HEK293 (cell line): ENCODE results near the gene EBF4.

Experiments
- CTCF ChIA-PET: fragments of 350-600 bp; formaldehyde crosslinking; extraction: SDS; loops from one replicate; lab custom pipeline; 2021; ENCODE audit warnings: antibody characterized with exemption; lab: Yijun Ruan, JAX
- POLR2A ChIA-PET: fragments of 300-600 bp; formaldehyde crosslinking; extraction: SDS; loops from one replicate; lab custom pipeline; 2020; ENCODE audit warnings: antibody characterized with exemption, inconsistent platforms; lab: Yijun Ruan, JAX
- H3K27ac ChIP-seq: fragments of 200-500 bp; sonication (Bioruptor generic); 2 replicates; pipeline ENCODE4 v1.5.1; 2014; ENCODE audit warnings: low read depth, low read length, control low read depth, inconsistent platforms; ENCODE audit errors: extremely low read depth
- H3K36me3 ChIP-seq, 2 experiments: fragments of 200-500 bp in 1 of 2; sonication (Bioruptor generic) in 1 of 2; 1 replicate in 1 of 2; 2 replicates in 1 of 2; pipeline ENCODE4 v1.5.1; 2014 to 2017; ENCODE audit warnings: inconsistent platforms in 2 of 2, low read length in 2 of 2; ENCODE audit not compliant: control insufficient read depth in 2 of 2, insufficient read depth in 1 of 2
- H3K4me1 ChIP-seq: fragments of 200-500 bp; sonication (Bioruptor generic); 2 replicates; pipeline ENCODE4 v1.5.1; 2014; ENCODE audit warnings: mild to moderate bottlenecking, low read length, inconsistent platforms; ENCODE audit not compliant: control insufficient read depth, insufficient read depth
- H3K4me3 ChIP-seq: 2 replicates; pipeline ENCODE4 v1.5.1; 2011; ENCODE audit warnings: low read depth, mild to moderate bottlenecking, control low read depth, low read length, moderate library complexity
- H3K9me3 ChIP-seq: fragments of 200-500 bp; sonication (Bioruptor generic); 2 replicates; pipeline ENCODE4 v1.5.1; 2014; ENCODE audit warnings: low read depth, low read length, inconsistent platforms; ENCODE audit not compliant: control insufficient read depth, insufficient read depth
- BCL11B ChIP-seq: fragments of 450-650 bp; formaldehyde crosslinking; IDR thresholded peaks from 2 replicates; pipeline ENCODE4 v1.5.1; 2016; ENCODE audit warnings: low read depth, missing biosample characterization, missing genetic modification characterization
- GLIS2 ChIP-seq: fragments of 450-650 bp; formaldehyde crosslinking; IDR thresholded peaks from 2 replicates; pipeline ENCODE4 v1.5.1; 2016; ENCODE audit warnings: missing biosample characterization, missing genetic modification characterization
- HOXD13 ChIP-seq: sonication (generic); formaldehyde crosslinking; IDR thresholded peaks from 2 replicates; pipeline ENCODE4 v1.8.0; 2022; ENCODE audit warnings: missing genetic modification reagents, borderline replicate concordance
- SCRT1 ChIP-seq: fragments of 450-650 bp; formaldehyde crosslinking; IDR thresholded peaks from 2 replicates; pipeline ENCODE4 v1.5.1; 2016; ENCODE audit warnings: missing biosample characterization, missing genetic modification characterization, borderline replicate concordance
- SCRT2 ChIP-seq: fragments of 450-650 bp; formaldehyde crosslinking; IDR thresholded peaks from 2 replicates; pipeline ENCODE4 v1.5.1; 2016; ENCODE audit warnings: missing biosample characterization, missing genetic modification characterization
- ZBTB7A ChIP-seq: fragments of 450-650 bp; formaldehyde crosslinking; IDR thresholded peaks from 2 replicates; pipeline ENCODE4 v1.5.1; 2016; ENCODE audit warnings: low read depth, missing biosample characterization, missing genetic modification characterization
- ZBTB8A ChIP-seq: fragments of 450-650 bp; formaldehyde crosslinking; IDR thresholded peaks from 2 replicates; pipeline ENCODE4 v1.5.1; 2016; ENCODE audit warnings: missing biosample characterization, missing genetic modification characterization
- ZFP37 ChIP-seq: fragments of 450-650 bp; formaldehyde crosslinking; IDR thresholded peaks from 2 replicates; pipeline ENCODE4 v1.5.1; 2016; ENCODE audit warnings: missing biosample characterization, missing genetic modification characterization
- ZNF138 ChIP-seq: fragments of 450-650 bp; formaldehyde crosslinking; IDR thresholded peaks from 2 replicates; pipeline ENCODE4 v1.5.1; 2016; ENCODE audit warnings: missing biosample characterization, missing genetic modification characterization, borderline replicate concordance
- ZNF174 ChIP-seq: fragments of 450-650 bp; formaldehyde crosslinking; IDR thresholded peaks from 2 replicates; pipeline ENCODE4 v1.5.0; 2017; ENCODE audit warnings: missing biosample characterization, mild to moderate bottlenecking, missing genetic modification characterization
- ZNF202 ChIP-seq: fragments of 450-650 bp; formaldehyde crosslinking; IDR thresholded peaks from 2 replicates; pipeline ENCODE4 v1.5.1; 2016; ENCODE audit warnings: missing biosample characterization, missing genetic modification characterization, borderline replicate concordance
- ZNF48 ChIP-seq: fragments of 450-650 bp; formaldehyde crosslinking; IDR thresholded peaks from 2 replicates; pipeline ENCODE4 v1.5.1; 2016; ENCODE audit warnings: missing biosample characterization, missing genetic modification characterization
- ZNF514 ChIP-seq: fragments of 450-650 bp; formaldehyde crosslinking; IDR thresholded peaks from 2 replicates; pipeline ENCODE4 v1.5.1; 2016; ENCODE audit warnings: missing biosample characterization, missing genetic modification characterization
- ZNF529 ChIP-seq: fragments of 450-650 bp; formaldehyde crosslinking; IDR thresholded peaks from 2 replicates; pipeline ENCODE4 v1.5.1; 2017; ENCODE audit warnings: missing genetic modification characterization, missing biosample characterization; ENCODE audit not compliant: insufficient replicate concordance
- ZNF530 ChIP-seq: fragments of 450-650 bp; formaldehyde crosslinking; IDR thresholded peaks from 2 replicates; pipeline ENCODE4 v1.5.1; 2016; ENCODE audit warnings: low read depth, missing biosample characterization, missing genetic modification characterization
- ZNF560 ChIP-seq: fragments of 450-650 bp; formaldehyde crosslinking; IDR thresholded peaks from 2 replicates; pipeline ENCODE4 v1.5.1; 2017; ENCODE audit warnings: missing biosample characterization, missing genetic modification characterization, borderline replicate concordance
- ZNF654 ChIP-seq: fragments of 450-650 bp; formaldehyde crosslinking; IDR thresholded peaks from 2 replicates; pipeline ENCODE4 v1.5.1; 2016; ENCODE audit warnings: low read depth, missing biosample characterization, missing genetic modification characterization
- TF ChIP-seq, protein P1 (sequence below): fragments of 450-650 bp; formaldehyde crosslinking; IDR thresholded peaks from 2 replicates; pipeline ENCODE4 v1.5.1; 2017; ENCODE audit warnings: missing biosample characterization, missing genetic modification characterization
- TF ChIP-seq, protein P2 (sequence below): fragments of 450-650 bp; formaldehyde crosslinking; IDR thresholded peaks from 2 replicates; pipeline ENCODE4 v1.5.1; 2016; ENCODE audit warnings: missing biosample characterization, missing genetic modification characterization
- TF ChIP-seq, protein P3 (sequence below): IDR thresholded peaks from 2 replicates; pipeline ENCODE4 v1.6.1; 2011; ENCODE audit warnings: mild to moderate bottlenecking, low read depth, low read length, borderline replicate concordance

EBF4 gene

DNA sequence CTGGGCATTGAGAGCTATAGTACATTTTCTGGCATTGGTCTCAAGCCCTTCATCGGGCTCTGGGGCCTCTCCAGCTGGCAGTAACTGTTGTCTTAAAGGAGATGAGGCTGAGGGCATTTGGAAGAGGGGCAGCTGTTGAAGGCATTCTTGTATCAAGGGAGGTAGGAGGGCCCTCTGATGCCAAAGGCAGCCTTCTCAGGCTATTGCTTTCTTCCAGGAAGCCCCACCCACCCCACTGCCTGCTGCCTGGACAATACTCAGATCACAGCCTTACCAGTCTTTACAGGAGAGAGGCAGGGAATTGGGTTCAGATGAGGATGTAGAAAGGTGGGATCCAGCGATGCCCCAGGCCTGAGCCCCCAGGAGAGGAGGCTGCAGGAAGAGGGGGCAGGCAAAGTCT lies 61.8 kb downstream of the EBF4 start:
- no peak overlapping the region for H3K27ac ChIP-seq
- no peak overlapping the region for H3K4me3 ChIP-seq
- no peaks in the 10 kb centered on the region for H3K9me3 ChIP-seq
- no peaks in the 10 kb centered on the region for H3K36me3 ChIP-seq
- CTCF ChIA-PET: interaction anchor here (0.9 to 9.8 kb wide), 14 partner anchors 8 to 562 kb away, joined by 3 to 159 read pairs (median 5); no protein-coding TSS in a partner anchor
- POLR2A ChIA-PET: no interaction called here
- H3K4me1 ChIP-seq: peaks cover 3% of the 10 kb centered on the region
- TF ChIP-seq BCL11B (tag by site-specific recombination) (no peak), ZNF174 (tag by site-specific recombination) (no peak), ZBTB7A (tag by site-specific recombination) (no peak), ZNF560 (tag by site-specific recombination) (no peak)
- TF ChIP-seq, protein P1, sequence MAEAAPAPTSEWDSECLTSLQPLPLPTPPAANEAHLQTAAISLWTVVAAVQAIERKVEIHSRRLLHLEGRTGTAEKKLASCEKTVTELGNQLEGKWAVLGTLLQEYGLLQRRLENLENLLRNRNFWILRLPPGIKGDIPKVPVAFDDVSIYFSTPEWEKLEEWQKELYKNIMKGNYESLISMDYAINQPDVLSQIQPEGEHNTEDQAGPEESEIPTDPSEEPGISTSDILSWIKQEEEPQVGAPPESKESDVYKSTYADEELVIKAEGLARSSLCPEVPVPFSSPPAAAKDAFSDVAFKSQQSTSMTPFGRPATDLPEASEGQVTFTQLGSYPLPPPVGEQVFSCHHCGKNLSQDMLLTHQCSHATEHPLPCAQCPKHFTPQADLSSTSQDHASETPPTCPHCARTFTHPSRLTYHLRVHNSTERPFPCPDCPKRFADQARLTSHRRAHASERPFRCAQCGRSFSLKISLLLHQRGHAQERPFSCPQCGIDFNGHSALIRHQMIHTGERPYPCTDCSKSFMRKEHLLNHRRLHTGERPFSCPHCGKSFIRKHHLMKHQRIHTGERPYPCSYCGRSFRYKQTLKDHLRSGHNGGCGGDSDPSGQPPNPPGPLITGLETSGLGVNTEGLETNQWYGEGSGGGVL (tag by site-specific recombination): no peak

DNA sequence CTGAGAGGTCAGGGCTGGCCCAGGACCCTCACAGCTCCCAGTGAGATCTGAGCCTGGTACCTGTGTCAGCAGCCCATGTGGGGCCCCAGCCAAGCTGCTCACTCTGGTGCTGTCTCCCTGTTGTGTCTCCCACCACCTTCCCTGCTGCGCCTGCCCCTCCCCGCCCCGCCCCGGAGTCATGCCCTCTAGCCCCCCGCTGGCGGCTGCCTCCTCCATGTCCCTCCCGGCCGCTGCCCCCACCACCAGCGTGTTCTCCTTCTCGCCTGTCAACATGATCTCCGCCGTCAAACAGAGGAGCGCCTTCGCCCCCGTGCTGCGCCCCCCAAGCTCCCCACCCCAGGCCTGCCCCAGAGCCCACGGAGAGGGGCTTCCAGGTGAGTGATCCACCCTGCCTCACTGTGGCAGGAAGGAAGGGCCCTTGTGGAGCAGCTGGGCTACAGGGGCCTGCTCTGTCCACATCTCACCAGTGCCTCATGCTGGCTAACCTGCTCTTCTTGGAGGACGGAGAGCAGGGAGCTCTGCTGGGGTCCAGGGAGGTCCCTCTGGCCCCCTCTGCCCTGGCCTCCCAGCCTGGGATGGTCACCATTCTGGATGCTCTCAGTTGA lies 63.0 kb downstream of the EBF4 start:
- POLR2A ChIA-PET: interaction anchor here (1.2 kb wide), 1 partner anchor 97 kb away, joined by 4 read pairs; no protein-coding TSS in a partner anchor
- no peak overlapping the region for H3K27ac ChIP-seq
- TF ChIP-seq GLIS2 (0 out of 2 replicates have a peak, but pooled peaks have one; percentile 17), ZBTB8A (tag by site-specific recombination) (no peak)
- no peaks in the 10 kb centered on the region for H3K36me3 ChIP-seq
- H3K9me3 ChIP-seq: no peaks in the 10 kb centered on the region
- H3K4me3 ChIP-seq: no peak overlapping the region
- peaks cover 3% of the 10 kb centered on the region for H3K4me1 ChIP-seq
- CTCF ChIA-PET: interaction anchor here (0.5 to 9.8 kb wide), 16 partner anchors 8 to 262 kb away, joined by 3 to 159 read pairs (median 4); no protein-coding TSS in a partner anchor

DNA sequence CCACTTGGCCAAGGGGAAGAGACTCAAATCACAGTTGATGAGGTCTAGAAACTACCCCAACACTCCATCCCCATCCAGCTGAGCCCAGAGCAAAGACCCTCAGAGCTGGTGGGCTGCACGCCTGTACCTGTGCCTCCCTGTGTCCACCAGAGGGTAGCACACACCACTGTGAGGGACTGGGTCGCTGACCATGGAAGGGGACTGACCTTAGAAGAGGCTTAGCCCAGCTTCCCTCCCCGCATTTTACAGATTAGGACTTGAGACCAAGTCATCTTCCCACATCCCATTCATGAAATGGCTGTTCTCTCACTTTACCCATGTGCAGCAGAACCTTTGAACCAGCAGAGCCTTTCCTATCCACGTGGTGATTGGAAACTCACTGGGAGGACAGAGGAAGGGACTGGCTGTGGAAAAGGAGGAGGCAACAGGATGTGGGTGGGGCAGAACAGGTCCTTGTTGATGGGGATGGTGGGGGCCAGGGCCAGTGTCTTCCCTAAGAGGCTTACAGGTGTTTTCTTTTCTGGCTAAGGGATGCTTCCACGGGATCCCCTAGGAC lies 63.6 kb downstream of the EBF4 start:
- Histone ChIP-seq H3K36me3 (no peaks in the 10 kb centered on the region), H3K27ac (no peak overlapping the region), H3K4me1 (peaks cover 3% of the 10 kb centered on the region), H3K9me3 (no peaks in the 10 kb centered on the region), H3K4me3 (no peak overlapping the region)
- no peak for TF ChIP-seq HOXD13 (CRISPR knock-in tag)
- TF ChIP-seq ZNF202 (tag by site-specific recombination): no peak
- 0 out of 2 replicates have a peak, but pooled peaks have one; percentile 56 for TF ChIP-seq SCRT1 (tag by site-specific recombination)
- no peak for TF ChIP-seq ZNF530
- TF ChIP-seq, protein P2, sequence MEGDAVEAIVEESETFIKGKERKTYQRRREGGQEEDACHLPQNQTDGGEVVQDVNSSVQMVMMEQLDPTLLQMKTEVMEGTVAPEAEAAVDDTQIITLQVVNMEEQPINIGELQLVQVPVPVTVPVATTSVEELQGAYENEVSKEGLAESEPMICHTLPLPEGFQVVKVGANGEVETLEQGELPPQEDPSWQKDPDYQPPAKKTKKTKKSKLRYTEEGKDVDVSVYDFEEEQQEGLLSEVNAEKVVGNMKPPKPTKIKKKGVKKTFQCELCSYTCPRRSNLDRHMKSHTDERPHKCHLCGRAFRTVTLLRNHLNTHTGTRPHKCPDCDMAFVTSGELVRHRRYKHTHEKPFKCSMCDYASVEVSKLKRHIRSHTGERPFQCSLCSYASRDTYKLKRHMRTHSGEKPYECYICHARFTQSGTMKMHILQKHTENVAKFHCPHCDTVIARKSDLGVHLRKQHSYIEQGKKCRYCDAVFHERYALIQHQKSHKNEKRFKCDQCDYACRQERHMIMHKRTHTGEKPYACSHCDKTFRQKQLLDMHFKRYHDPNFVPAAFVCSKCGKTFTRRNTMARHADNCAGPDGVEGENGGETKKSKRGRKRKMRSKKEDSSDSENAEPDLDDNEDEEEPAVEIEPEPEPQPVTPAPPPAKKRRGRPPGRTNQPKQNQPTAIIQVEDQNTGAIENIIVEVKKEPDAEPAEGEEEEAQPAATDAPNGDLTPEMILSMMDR (tag by site-specific recombination): peak; percentile 75
- no peak for TF ChIP-seq ZNF529
- TF ChIP-seq ZFP37: no peak
- TF ChIP-seq ZNF48 (tag by site-specific recombination): no peak
- TF ChIP-seq GLIS2: 0 out of 2 replicates have a peak, but pooled peaks have one; percentile 6
- no peak for TF ChIP-seq ZNF514 (tag by site-specific recombination)
- TF ChIP-seq ZNF138: no peak
- no peak for TF ChIP-seq ZBTB7A (tag by site-specific recombination)
- peak; percentile 45 for TF ChIP-seq ZNF654 (tag by site-specific recombination)
- TF ChIP-seq, protein P3, sequence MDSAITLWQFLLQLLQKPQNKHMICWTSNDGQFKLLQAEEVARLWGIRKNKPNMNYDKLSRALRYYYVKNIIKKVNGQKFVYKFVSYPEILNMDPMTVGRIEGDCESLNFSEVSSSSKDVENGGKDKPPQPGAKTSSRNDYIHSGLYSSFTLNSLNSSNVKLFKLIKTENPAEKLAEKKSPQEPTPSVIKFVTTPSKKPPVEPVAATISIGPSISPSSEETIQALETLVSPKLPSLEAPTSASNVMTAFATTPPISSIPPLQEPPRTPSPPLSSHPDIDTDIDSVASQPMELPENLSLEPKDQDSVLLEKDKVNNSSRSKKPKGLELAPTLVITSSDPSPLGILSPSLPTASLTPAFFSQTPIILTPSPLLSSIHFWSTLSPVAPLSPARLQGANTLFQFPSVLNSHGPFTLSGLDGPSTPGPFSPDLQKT: no peak
- peak; percentile 88 for TF ChIP-seq SCRT2 (tag by site-specific recombination)
- ChIA-PET POLR2A (interaction anchor here (1.2 kb wide), 1 partner anchor 96 kb away, joined by 4 read pairs; no protein-coding TSS in a partner anchor), CTCF (interaction anchor here (0.5 to 9.8 kb wide), 13 partner anchors 12 to 262 kb away, joined by 3 to 159 read pairs (median 5); no protein-coding TSS in a partner anchor)
